Thyroid gland (tissue), 4 donors: ENCODE measurements around the gene JAKMIP3. TPM values are rescaled to one million over a fixed set of nuclear protein-coding genes. Genes with fewer than 3 reads are reported as not detected.

ENCODE experiments used
- DNase-seq, 2 donors: peaks; one replicate each; pipeline ENCODE4 v3.0.0-alpha.2; 2019
- H3K27ac ChIP-seq, 3 donors: fragments of 200-600 bp; sonication (generic); 1 replicate in 2 of 3; 2 replicates in 1 of 3; pipeline ENCODE4 v1.5.1; 2016 to 2019; ENCODE audit warnings: mild to moderate bottlenecking in 1 of 3, moderate library complexity in 1 of 3
- H3K27me3 ChIP-seq: fragments of 200-600 bp; sonication (generic); one replicate; pipeline ENCODE4 v1.5.1; 2019
- H3K36me3 ChIP-seq, 2 donors: fragments of 200-600 bp; sonication (generic); one replicate each; pipeline ENCODE4 v1.5.1; 2016 to 2019
- H3K4me1 ChIP-seq, 2 donors: fragments of 200-600 bp; sonication (generic); one replicate each; pipeline ENCODE4 v1.5.1; 2017 to 2019
- H3K4me3 ChIP-seq, 3 donors: fragments of 200-600 bp; sonication (generic); replicated peaks in 1 of 3; 1 replicate in 2 of 3; 2 replicates in 1 of 3; pipeline ENCODE4 v1.5.1; 2016; ENCODE audit warnings: mild to moderate bottlenecking in 1 of 3
- H3K9me3 ChIP-seq: fragments of 200-600 bp; sonication (generic); one replicate; pipeline ENCODE4 v1.5.1; 2017
- CTCF ChIP-seq, 6 experiments: fragments of 200-600 bp in 3 of 6; fragments of 450-650 bp in 3 of 6; sonication (generic) in 3 of 6; IDR thresholded peaks; one replicate each; pipeline ENCODE4 v1.5.1; 2016 to 2019; ENCODE audit warnings: antibody characterized with exemption in 6 of 6, mild to moderate bottlenecking in 2 of 6, inconsistent platforms in 1 of 6, moderate library complexity in 1 of 6
- POLR2A ChIP-seq, 2 donors: fragments of 450-650 bp; IDR thresholded peaks; one replicate each; pipeline ENCODE4 v1.6.1; 2017; ENCODE audit warnings: antibody characterized with exemption in 2 of 2, mild to moderate bottlenecking in 2 of 2, moderate library complexity in 1 of 2
- WGBS, 2 donors: methylation state at CpG; one replicate each; pipeline ENCODE4 v1.1.5; 2017; 5-methylcytosine and 5-hydroxymethylcytosine counted together
- intact Hi-C: fragments of 100-400 bp; cut with DNase I; formaldehyde crosslinking; loops from one replicate; pipeline ENCODE4 v1.15.1; 2023
- total RNA-seq, 4 donors: library from RNA; depleted of rRNA; stranded (reverse); fragments of >200 nt; gene quantifications; one replicate each; pipeline ENCODE4 v1.2.3, GENCODE V29; 2016

The JAKMIP3 gene
- total RNA-seq, 4 donors from 2014 or later = 1.1 to 3.0 (median 1.6) TPM

DNA sequence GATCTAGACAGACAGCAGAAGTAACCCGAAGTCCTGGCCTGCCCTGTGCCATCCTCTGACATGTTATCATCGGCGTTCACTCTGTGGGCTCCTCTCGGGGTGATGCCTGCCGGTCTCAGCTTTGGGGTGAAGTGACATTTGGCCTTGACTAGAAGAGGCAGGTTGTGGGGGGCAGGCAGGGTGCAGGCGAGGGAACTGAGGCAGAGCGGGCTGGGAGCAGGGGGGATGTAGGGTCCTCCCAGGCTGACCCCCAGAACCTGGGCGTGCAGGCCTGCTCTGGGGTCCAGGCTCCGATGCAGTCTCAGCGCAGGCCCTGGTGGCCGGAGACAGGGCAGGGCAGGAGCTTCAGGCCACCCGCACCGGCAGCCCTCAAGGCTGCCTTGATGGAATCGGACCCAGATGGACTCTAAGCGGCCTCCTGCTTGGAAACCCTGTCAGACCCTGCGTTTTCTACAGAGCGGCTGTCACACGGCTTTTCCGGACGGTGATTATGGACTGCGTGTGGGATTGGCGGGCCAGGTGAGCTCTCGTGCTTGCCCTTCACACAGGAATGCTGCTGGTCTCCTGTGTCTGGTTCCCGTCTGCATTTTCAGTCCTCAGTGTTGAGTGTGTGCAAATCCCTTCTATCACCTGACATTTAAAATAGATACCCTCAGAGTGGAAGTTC, 842 bp upstream of the JAKMIP3 start:
- H3K27ac ChIP-seq = peak overlapping the region in 1 of 3 donors; percentile 89
- no peak for DNase-seq
- H3K4me1 ChIP-seq = peaks cover 5 to 9% of the 10 kb centered on the region in 2 donors
- H3K27me3 ChIP-seq = no peaks in the 10 kb centered on the region
- H3K36me3 ChIP-seq = no peaks in the 10 kb centered on the region
- 85 to 86% methylated on average over 17 to 21 of the region's 24 CpGs for WGBS, 2 donors
- no peak for TF ChIP-seq POLR2A (IDR thresholded peaks at IDR 0.05)
- no peak for TF ChIP-seq CTCF (IDR thresholded peaks at IDR 0.05)
- no peaks in the 10 kb centered on the region for H3K9me3 ChIP-seq
- intact Hi-C loops = no loop called here
- H3K4me3 ChIP-seq = peak overlapping the region in 1 of 3 donors; percentile 21

DNA sequence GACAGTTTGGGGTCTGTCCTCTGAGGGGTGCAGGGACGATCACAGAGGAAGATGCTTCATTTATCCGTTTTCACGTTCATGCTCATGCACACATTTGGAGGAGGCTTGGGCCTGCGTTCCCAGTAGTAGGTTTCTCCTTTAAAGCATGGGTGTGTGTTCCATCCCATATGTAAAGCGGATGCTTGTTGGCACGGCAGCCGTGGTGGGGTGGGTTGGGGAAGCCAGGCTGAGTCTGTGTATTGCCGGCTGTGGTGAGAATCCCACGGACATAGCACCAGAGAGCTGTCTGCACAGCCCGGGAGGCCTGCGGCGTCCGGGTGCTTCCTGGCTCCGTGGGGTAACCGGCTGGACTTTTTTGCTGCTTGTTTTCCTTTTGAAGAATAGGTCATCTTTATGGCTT, 440 bp downstream of the JAKMIP3 start:
- Histone ChIP-seq H3K27me3 (no peaks in the 10 kb centered on the region), H3K27ac (peak overlapping the region; percentile 20 to 89 (median 66)), H3K36me3 (no peaks in the 10 kb centered on the region), H3K9me3 (no peaks in the 10 kb centered on the region), H3K4me1 (peaks cover 5 to 9% of the 10 kb centered on the region in 2 donors), H3K4me3 (peak overlapping the region in 2 of 3 donors; percentile 21 to 31)
- TF ChIP-seq POLR2A (IDR thresholded peaks at IDR 0.05) = no peak
- no peak for TF ChIP-seq CTCF (IDR thresholded peaks at IDR 0.05)
- no peak for DNase-seq
- intact Hi-C loops = no loop called here
- WGBS, 2 donors = 61 to 64% methylated on average over 15 of the region's 15 CpGs

GRCh38 chr10:132066812-132067211, 1.1 kb downstream of the JAKMIP3 start:
- Histone ChIP-seq H3K4me1 (peaks cover 5 to 9% of the 10 kb centered on the region in 2 donors), H3K36me3 (no peaks in the 10 kb centered on the region), H3K9me3 (no peaks in the 10 kb centered on the region), H3K27me3 (no peaks in the 10 kb centered on the region), H3K27ac (no peak overlapping the region), H3K4me3 (no peak overlapping the region)
- WGBS, 2 donors = 91 to 93% methylated on average over 13 of the region's 13 CpGs
- intact Hi-C loops = no loop called here
- TF ChIP-seq CTCF (IDR thresholded peaks at IDR 0.05) (no peak), POLR2A (IDR thresholded peaks at IDR 0.05) (no peak)
- no peak for DNase-seq

DNA sequence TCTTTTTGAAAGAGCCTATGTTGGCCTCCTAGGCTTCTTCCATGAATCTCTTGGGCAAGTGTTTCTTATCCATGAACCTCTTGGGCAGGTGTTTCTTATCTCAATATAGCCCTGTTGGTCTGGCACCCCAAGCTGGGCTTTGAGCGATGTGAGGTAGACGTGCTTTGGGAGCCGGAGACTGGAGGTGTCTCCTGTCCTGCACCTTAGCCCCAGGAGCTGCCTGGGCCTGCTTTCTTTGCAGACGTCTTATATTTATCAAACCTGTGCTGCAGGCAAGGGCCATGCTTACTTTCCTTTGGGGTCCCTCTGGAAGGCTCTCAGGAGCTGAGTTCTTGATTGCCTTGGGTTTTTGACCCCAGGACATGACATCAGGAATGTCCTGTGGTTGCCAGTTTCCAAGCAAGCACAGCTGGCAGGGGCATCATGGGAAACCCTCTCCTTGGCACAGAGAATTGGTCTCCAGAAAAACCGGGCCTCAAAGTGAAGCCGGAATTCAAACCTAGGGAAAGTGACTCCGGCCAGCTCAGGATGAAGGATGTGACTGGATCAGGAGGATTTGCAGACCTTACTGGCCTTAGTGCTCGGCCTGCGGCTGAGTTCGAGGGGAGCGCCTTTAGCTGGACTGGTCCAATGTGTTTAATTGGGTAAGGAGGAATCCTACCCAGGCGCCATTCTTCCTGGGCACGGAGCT, 2.8 kb downstream of the JAKMIP3 start:
- Histone ChIP-seq H3K36me3 (no peaks in the 10 kb centered on the region), H3K27me3 (no peaks in the 10 kb centered on the region), H3K9me3 (no peaks in the 10 kb centered on the region), H3K27ac (no peak overlapping the region), H3K4me3 (no peak overlapping the region), H3K4me1 (peaks cover 5 to 9% of the 10 kb centered on the region in 2 donors)
- 95 to 97% methylated on average over 13 of the region's 13 CpGs for WGBS, 2 donors
- DNase-seq = no peak
- intact Hi-C loops = no loop called here
- TF ChIP-seq POLR2A (IDR thresholded peaks at IDR 0.05) (no peak), CTCF (IDR thresholded peaks at IDR 0.05) (no peak)
